K562 (cell line): ENCODE results near the gene FGD6.

Experiments used
- ATF2 ChIP-seq: sonication (generic); formaldehyde crosslinking; IDR thresholded peaks from 2 replicates; pipeline ENCODE4 v1.8.1; 2022; ENCODE audit warnings: missing genetic modification reagents
- CBFB ChIP-seq: sonication (generic); formaldehyde crosslinking; IDR thresholded peaks from 2 replicates; pipeline ENCODE4 v1.4.0; 2020; ENCODE audit warnings: mild to moderate bottlenecking, missing genetic modification reagents
- CTCF ChIP-seq, 3 experiments: IDR thresholded peaks in 2 of 3; conservative IDR thresholded peaks in 1 of 3; 2 replicates each; pipeline ENCODE4 v1.5.1; 2011 to 2012; ENCODE audit warnings: low read length in 3 of 3, mild to moderate bottlenecking in 3 of 3, control low read depth in 2 of 3, improper control_type of control experiment in 1 of 3, inconsistent platforms in 1 of 3, low read depth in 1 of 3, mixed read lengths in 1 of 3, moderate library complexity in 1 of 3; ENCODE audit not compliant: insufficient read depth in 2 of 3
- E2F3 ChIP-seq: fragments of 250-450 bp; sonication (Bioruptor Pico); IDR thresholded peaks from 2 replicates; pipeline ENCODE4 v1.4.0; 2020; ENCODE audit warnings: mild to moderate bottlenecking
- EZH2 ChIP-seq: IDR thresholded peaks from 2 replicates; pipeline ENCODE4 v1.6.1; 2012; ENCODE audit warnings: low read depth, mild to moderate bottlenecking, inconsistent platforms, low read length, borderline replicate concordance
- IRF1 ChIP-seq: sonication (generic); formaldehyde crosslinking; IDR thresholded peaks from 2 replicates; pipeline ENCODE4 v1.8.0; 2022; ENCODE audit warnings: missing genetic modification reagents, mild to moderate bottlenecking, borderline replicate concordance
- KAT8 ChIP-seq: fragments of 450-650 bp; IDR thresholded peaks from 2 replicates; pipeline ENCODE4 v1.6.1; 2016; ENCODE audit warnings: low read depth, mild to moderate bottlenecking
- MXD1 ChIP-seq: fragments of 250-450 bp; sonication (Bioruptor Pico); IDR thresholded peaks from 2 replicates; pipeline ENCODE4 v1.8.0; 2021; ENCODE audit warnings: borderline replicate concordance, mild to moderate bottlenecking, moderate library complexity; ENCODE audit not compliant: poor library complexity, severe bottlenecking
- PATZ1 ChIP-seq: fragments of 250-450 bp; sonication (Bioruptor Pico); IDR thresholded peaks from 2 replicates; pipeline ENCODE4 v1.5.0; 2020; ENCODE audit warnings: mild to moderate bottlenecking, borderline replicate concordance
- PKNOX1 ChIP-seq: fragments of 450-650 bp; IDR thresholded peaks from 2 replicates; pipeline ENCODE4 v1.6.1; 2016
- RBBP5 ChIP-seq: fragments of 200-600 bp; sonication (generic); IDR thresholded peaks from 2 replicates; pipeline ENCODE4 v1.6.1; 2012; ENCODE audit warnings: borderline replicate concordance, mild to moderate bottlenecking, low read length, control low read depth, inconsistent platforms; ENCODE audit not compliant: insufficient read depth, poor library complexity, severe bottlenecking
- REST ChIP-seq, 2 experiments: fragments of 450-650 bp; formaldehyde crosslinking in 1 of 2; IDR thresholded peaks; 2 replicates each; pipeline versions ENCODE4 v1.4.0 to v1.6.1; 2014 to 2020; ENCODE audit warnings: mild to moderate bottlenecking in 2 of 2, borderline replicate concordance in 1 of 2, low read depth in 1 of 2
- VEZF1 ChIP-seq: fragments of 200-800 bp; sonication (Bioruptor generic); IDR thresholded peaks from 2 replicates; pipeline ENCODE4 v1.6.1; 2017; ENCODE audit warnings: missing genetic modification characterization, missing compliant biosample characterization
- YY1 ChIP-seq, 3 experiments: IDR thresholded peaks; 2 replicates each; pipeline ENCODE4 v1.6.1; 2011; ENCODE audit warnings: low read length in 2 of 3, mild to moderate bottlenecking in 2 of 3, moderate library complexity in 2 of 3, borderline replicate concordance in 1 of 3, control low read depth in 1 of 3, low read depth in 1 of 3; ENCODE audit not compliant: insufficient read depth in 3 of 3, insufficient replicate concordance in 2 of 3, control insufficient read depth in 1 of 3, insufficient read length in 1 of 3; ENCODE audit errors: extremely low read depth in 1 of 3

- no peak for TF ChIP-seq CBFB (CRISPR knock-in tag)
- TF ChIP-seq YY1 (IDR thresholded peaks at IDR 0.05; ENCODE audit: borderline replicate concordance in 1 of 3, control insufficient read depth in 1 of 3, extremely low read depth in 1 of 3, insufficient read depth in 3 of 3, insufficient read length in 1 of 3, insufficient replicate concordance in 2 of 3, low read depth in 1 of 3, low read length in 2 of 3), result no peak
- TF ChIP-seq EZH2, result no peak
- no peak for TF ChIP-seq ATF2 (CRISPR knock-in tag)
- TF ChIP-seq RBBP5, result no peak
- TF ChIP-seq VEZF1 (CRISPR knock-in tag), result no peak
- no peak for TF ChIP-seq PATZ1
- TF ChIP-seq IRF1 (CRISPR knock-in tag), result no peak
- TF ChIP-seq PKNOX1, result no peak
- no peak for TF ChIP-seq MXD1 (CRISPR knock-in tag)
- no peak for TF ChIP-seq CTCF (IDR thresholded peaks at IDR 0.05 in 2 of 3, conservative IDR thresholded peaks at IDR 0.05 in 1 of 3; ENCODE audit: insufficient read depth in 2 of 3, low read depth in 1 of 3, low read length in 3 of 3)
- no peak for TF ChIP-seq E2F3
- TF ChIP-seq REST (IDR thresholded peaks at IDR 0.05; ENCODE audit: borderline replicate concordance), result no peak
- no peak for TF ChIP-seq REST (CRISPR knock-in tag; IDR thresholded peaks at IDR 0.05; ENCODE audit: low read depth)
- TF ChIP-seq KAT8, result no peak
Observed at GRCh38 chr12:95116341-95116740, 100.9 kb downstream of the FGD6 start.
